ENCODE measurements around the gene NFATC2. TPM values are rescaled to one million over a fixed set of nuclear protein-coding genes. Genes with fewer than 3 reads are reported as not detected.

NFATC2 gene
- total RNA-seq, 1 donor from 2014 or later, result 0.89 TPM

- Mint-ChIP-seq H3K9me3 (ENCODE audit: unreplicated experiment) (no peaks in the 10 kb centered on the region), H3K4me1 (ENCODE audit: unreplicated experiment) (peaks cover 3% of the 10 kb centered on the region), H3K27ac (ENCODE audit: unreplicated experiment) (no peak overlapping the region), H3K4me3 (ENCODE audit: unreplicated experiment) (no peak overlapping the region), H3K27me3 (ENCODE audit: unreplicated experiment) (peaks cover 3% of the 10 kb centered on the region), H3K36me3 (ENCODE audit: unreplicated experiment) (no peaks in the 10 kb centered on the region)
- no peak for DNase-seq (ENCODE audit: extremely low spot score, unreplicated experiment)
- TF ChIP-seq CTCF (IDR thresholded peaks at IDR 0.05), result no peak
Observed at GRCh38 chr20:51431321-51431720, 111.2 kb downstream of the NFATC2 start.

GRCh38 chr20:51430198-51430950 lies 112.1 kb downstream of the NFATC2 start:
- no peak for DNase-seq (ENCODE audit: extremely low spot score, unreplicated experiment)
- H3K36me3 Mint-ChIP-seq (ENCODE audit: unreplicated experiment), result no peaks in the 10 kb centered on the region
- no peaks in the 10 kb centered on the region for H3K9me3 Mint-ChIP-seq (ENCODE audit: unreplicated experiment)
- peaks cover 3% of the 10 kb centered on the region for H3K27me3 Mint-ChIP-seq (ENCODE audit: unreplicated experiment)
- H3K4me3 Mint-ChIP-seq (ENCODE audit: unreplicated experiment), result no peak overlapping the region
- no peak for TF ChIP-seq CTCF (IDR thresholded peaks at IDR 0.05)
- no peak overlapping the region for H3K27ac Mint-ChIP-seq (ENCODE audit: unreplicated experiment)
- peaks cover 3% of the 10 kb centered on the region for H3K4me1 Mint-ChIP-seq (ENCODE audit: unreplicated experiment)

- Mint-ChIP-seq H3K4me1 (ENCODE audit: unreplicated experiment) (peaks cover 3% of the 10 kb centered on the region), H3K36me3 (ENCODE audit: unreplicated experiment) (no peaks in the 10 kb centered on the region), H3K27me3 (ENCODE audit: unreplicated experiment) (peaks cover 6% of the 10 kb centered on the region), H3K27ac (ENCODE audit: unreplicated experiment) (no peak overlapping the region), H3K9me3 (ENCODE audit: unreplicated experiment) (no peaks in the 10 kb centered on the region), H3K4me3 (ENCODE audit: unreplicated experiment) (no peak overlapping the region)
- no peak for DNase-seq (ENCODE audit: extremely low spot score, unreplicated experiment)
- no peak for TF ChIP-seq CTCF (IDR thresholded peaks at IDR 0.05)
Observed at GRCh38 chr20:51429696-51430095, 112.8 kb downstream of the NFATC2 start.

- H3K36me3 Mint-ChIP-seq (ENCODE audit: unreplicated experiment), result no peaks in the 10 kb centered on the region
- peaks cover 7% of the 10 kb centered on the region for H3K27me3 Mint-ChIP-seq (ENCODE audit: unreplicated experiment)
- TF ChIP-seq CTCF (IDR thresholded peaks at IDR 0.05), result no peak
- no peak overlapping the region for H3K27ac Mint-ChIP-seq (ENCODE audit: unreplicated experiment)
- no peak overlapping the region for H3K4me3 Mint-ChIP-seq (ENCODE audit: unreplicated experiment)
- DNase-seq (ENCODE audit: extremely low spot score, unreplicated experiment), result no peak
- no peaks in the 10 kb centered on the region for H3K9me3 Mint-ChIP-seq (ENCODE audit: unreplicated experiment)
- peaks cover 3% of the 10 kb centered on the region for H3K4me1 Mint-ChIP-seq (ENCODE audit: unreplicated experiment)
Observed at GRCh38 chr20:51429144-51429482, 113.4 kb downstream of the NFATC2 start.

- no peak overlapping the region for H3K4me3 Mint-ChIP-seq (ENCODE audit: unreplicated experiment)
- H3K27ac Mint-ChIP-seq (ENCODE audit: unreplicated experiment), result no peak overlapping the region
Observed at GRCh38 chr20:51428401-51429143, 113.9 kb downstream of the NFATC2 start.

More at GRCh38 chr20:51428401-51429143, 113.9 kb downstream of the NFATC2 start:
- TF ChIP-seq CTCF (IDR thresholded peaks at IDR 0.05), result no peak
- no peaks in the 10 kb centered on the region for H3K9me3 Mint-ChIP-seq (ENCODE audit: unreplicated experiment)
- peaks cover 7% of the 10 kb centered on the region for H3K4me1 Mint-ChIP-seq (ENCODE audit: unreplicated experiment)
- peaks cover 8% of the 10 kb centered on the region for H3K27me3 Mint-ChIP-seq (ENCODE audit: unreplicated experiment)
- H3K36me3 Mint-ChIP-seq (ENCODE audit: unreplicated experiment), result no peaks in the 10 kb centered on the region
- no peak for DNase-seq (ENCODE audit: extremely low spot score, unreplicated experiment)

Measured in osteocyte (in vitro differentiated cells).